ENCODE data around the gene ZNF575.
"Not testable (repeated sequence)": the region's sequence is repeated elsewhere in the genome, so short reads cannot be mapped to it uniquely, and the experiment has no call there.

ZNF575 gene

GRCh38 chr19:43511324-43511723, 21.7 kb upstream of the ZNF575 start:
- no peak for DNase-seq

- not testable (repeated sequence) for DNase-seq
These were observed 20.6 kb upstream of the ZNF575 start for GRCh38 chr19:43512399-43512798.

DNA sequence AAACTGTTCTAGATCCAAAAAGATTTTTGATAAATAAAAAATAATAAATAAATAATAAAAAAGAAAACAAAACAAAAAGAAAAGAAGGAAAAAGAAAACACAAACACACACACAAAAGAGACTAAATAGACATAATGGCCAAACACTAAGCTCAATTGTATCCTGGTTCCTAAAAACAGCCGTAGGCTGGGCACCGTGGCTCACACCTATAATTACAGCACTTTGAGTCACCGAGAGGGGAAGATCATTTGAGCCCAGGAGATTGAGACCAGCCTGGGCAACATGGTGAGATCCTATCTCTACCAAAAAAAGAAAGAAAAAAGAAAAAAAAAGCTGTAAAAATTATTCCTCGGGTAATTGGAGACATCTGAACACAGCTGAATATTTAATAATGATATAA, 14.9 kb upstream of the ZNF575 start:
- DNase-seq = no peak

DNA sequence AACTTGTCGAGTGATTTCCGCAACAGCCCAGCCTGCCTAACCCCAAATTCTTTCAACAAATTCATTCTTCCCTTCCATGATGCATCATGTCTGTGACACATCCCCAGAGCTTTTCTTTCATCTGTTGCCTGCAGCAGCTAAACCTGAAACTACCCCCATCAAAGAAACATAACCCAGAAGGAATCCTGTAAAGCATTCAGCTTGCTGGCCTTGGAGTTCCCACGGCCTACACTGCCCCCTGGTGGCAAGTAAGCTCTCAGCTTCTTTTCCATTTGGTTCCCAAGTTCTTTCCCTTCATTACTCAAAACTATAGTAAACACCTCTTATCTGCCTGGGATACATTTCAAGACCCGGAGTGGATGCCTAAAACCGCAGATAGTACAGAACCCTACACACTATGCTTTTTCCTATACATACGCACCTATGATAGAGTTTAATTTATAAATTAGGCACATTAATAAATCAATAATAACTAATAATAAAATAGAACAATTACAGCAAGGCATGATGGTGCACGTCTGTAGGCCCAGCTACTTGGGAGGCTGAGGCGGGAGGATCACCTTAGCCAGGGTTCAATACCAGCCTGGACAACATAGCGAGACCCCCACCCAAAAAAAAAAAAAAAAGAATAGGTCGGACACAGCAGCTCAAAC, 13.4 kb upstream of the ZNF575 start:
- peak; percentile 85 for DNase-seq

DNA sequence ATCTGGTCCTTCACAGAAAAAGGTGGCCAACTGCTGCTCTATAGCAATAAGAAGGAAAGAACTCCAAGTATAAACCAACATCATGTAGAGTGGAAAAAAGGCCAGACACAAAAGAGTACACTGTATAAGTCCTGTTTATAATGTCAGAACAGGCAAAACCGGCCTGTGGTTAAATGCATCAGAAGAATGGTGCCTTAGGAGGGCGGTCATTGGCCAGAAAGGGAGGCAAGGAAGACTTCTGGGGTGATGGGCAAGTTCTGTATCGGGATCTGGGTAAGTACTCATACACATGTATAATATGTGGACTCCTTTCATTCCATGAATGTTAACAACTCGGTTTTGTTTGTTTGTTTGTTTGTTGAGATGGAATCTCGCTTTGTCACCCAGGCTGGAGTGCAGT, 10.1 kb upstream of the ZNF575 start:
- no peak for DNase-seq

DNA sequence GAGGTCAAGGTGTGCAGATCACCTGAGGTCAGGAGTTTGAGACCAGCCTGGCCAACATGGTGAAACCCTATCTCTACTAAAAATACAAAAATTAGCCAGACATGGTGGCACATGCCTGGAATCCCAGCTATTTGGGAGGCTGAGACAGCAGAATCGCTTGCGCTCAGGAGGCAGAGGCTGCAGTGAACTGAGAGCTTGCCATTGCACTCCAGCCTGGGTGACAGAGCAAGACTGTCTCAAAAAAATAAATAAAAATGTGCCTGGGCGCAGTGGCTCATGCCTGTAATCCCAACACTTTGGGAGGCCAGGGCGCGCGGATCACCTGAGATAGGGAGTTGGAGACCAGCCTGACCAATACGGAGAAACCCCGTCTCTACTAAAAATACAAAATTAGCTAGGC, 9.3 kb upstream of the ZNF575 start:
- not testable (repeated sequence) for DNase-seq

DNA sequence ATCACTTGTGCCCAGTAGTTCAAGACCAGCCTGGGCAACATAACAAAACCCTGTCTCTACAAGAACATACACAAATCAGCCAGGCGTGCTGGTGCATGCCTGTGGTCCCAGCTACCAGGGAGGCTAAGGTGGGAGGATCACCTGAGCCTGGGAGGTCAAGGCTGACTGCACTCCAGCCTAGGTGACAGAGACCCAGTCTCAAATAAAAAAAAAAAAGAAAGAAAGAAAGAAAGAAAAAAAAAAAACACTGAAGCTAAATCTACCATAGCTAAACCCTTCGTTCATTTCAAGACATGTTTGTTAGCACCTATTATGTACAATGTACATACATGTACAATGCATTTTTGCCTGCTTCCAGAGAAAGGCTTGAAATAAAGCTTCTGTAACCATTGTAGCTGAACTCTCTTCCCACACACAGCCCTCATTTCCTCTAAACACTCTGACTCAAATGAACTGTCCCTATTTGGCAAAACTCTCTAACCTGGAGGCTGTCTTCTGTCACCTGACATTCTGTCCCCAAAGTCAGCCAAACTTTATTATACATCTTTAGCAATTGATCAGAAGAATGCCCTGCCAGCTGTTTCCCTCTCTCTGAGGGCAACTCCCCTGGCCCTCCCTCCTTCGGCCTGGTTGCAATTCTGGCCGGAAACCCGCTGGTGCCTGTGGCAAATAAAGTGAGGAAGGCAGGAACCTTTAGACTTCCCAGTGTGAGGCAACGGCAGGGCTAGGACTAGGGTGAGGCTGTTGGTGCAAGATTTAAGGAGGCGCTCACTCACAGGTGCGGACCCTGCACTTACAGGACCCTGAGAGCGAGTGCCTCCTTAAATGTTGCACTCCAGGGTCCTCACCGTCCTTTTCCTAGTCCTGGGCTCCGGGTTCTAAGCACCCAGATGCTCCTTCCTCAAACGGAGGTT, 7.8 kb upstream of the ZNF575 start:
- no peak for DNase-seq

DNA sequence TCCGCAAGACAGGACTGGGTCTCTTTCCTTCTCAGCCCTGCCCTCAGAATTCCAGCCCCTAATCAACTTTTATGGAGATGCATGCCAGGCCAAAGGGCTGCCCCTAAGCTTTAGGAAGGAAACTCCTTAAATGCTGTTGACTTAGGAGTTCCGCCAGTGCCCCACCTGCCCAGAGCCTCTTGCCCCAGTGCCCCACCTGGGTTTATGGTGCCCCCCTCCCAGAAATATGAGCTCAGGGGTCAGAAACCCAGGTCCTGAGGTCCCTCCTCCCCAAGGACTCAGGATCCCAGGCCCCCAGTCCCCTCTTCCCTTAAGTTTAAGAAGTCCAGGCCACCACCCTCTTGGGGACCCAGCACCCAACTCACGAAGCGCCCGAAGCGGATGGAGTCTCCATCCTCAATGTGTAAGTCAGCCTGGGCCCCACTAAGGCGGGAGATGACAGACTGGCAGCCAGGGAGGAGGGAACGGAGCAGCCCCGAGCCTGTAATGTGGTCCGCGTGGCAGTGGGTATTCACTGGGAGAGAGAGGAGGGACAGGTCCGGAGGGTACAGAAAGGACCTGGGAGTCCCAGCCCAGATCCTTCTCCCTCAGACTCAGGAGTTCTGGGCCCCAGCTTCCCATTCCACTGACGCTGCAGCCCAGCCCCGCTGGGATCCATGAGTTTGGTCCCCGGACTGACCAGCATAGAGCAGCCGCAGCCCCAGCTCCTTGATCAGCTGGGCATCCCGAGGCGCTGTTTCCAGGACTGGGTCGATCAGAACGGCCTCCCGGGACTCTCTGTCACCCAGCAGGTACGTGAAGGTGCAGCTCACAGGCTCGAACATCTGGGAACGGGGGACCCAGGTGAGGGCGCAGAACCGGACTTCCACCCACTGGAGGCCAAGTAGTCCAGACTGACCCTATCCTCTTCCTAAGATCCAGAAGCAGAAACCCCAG, 6.9 kb upstream of the ZNF575 start:
- no peak for DNase-seq

GRCh38 chr19:43526884-43527859, 5.8 kb upstream of the ZNF575 start, which contains the start of gene ETHE1:
ETHE1 (minus strand) TSS chr19:43527201; CDS start chr19:43527177, 24 bp downstream.
- peak; percentile 88 for DNase-seq

- DNase-seq = no peak
These were observed 4.9 kb upstream of the ZNF575 start for GRCh38 chr19:43527860-43528622.

GRCh38 chr19:43532571-43532961, 422 bp upstream of the ZNF575 start:
- peak; percentile 81 for DNase-seq

GRCh38 chr19:43533546-43534304, 737 bp downstream of the ZNF575 start:
- DNase-seq = peak; percentile 99

- DNase-seq = no peak
These were observed 1.4 kb downstream of the ZNF575 start for GRCh38 chr19:43534305-43534815.

DNA sequence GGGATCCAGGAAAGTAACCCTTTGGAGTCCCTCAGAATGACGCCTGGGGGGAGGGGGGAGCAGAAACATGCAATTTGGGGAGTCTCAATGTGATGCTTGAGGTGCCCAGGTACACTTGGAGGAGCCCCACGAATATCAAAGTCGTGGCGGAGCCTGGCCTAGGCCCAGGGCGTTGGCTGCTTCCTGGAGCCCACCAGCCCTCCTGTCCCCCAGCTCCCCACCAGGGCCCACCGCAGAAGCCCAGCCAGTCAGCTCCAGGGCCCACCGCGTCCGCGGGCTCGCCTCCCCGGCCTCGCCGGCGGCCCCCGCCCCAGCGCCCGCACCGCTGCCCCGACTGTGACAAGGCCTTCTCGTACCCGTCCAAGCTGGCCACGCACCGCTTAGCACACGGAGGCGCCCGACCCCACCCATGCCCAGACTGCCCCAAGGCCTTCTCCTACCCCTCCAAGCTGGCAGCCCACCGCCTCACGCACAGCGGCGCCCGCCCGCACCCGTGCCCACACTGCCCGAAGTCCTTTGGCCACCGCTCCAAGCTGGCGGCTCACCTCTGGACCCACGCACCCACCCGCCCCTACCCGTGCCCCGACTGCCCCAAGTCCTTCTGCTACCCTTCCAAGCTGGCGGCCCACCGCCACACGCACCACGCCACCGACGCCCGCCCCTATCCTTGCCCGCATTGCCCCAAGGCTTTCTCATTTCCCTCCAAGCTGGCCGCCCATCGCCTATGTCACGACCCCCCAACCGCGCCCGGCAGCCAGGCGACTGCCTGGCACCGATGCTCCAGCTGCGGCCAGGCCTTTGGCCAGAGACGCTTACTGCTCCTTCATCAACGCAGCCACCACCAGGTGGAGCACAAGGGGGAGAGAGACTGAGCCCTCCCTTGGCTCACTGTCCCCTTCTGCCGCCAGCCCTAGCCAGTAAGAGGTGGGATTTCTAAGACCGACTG, 2.1 kb downstream of the ZNF575 start:
- DNase-seq = peak; percentile 24

GRCh38 chr19:43538922-43539321, 5.9 kb downstream of the ZNF575 start:
- no peak for DNase-seq

DNA sequence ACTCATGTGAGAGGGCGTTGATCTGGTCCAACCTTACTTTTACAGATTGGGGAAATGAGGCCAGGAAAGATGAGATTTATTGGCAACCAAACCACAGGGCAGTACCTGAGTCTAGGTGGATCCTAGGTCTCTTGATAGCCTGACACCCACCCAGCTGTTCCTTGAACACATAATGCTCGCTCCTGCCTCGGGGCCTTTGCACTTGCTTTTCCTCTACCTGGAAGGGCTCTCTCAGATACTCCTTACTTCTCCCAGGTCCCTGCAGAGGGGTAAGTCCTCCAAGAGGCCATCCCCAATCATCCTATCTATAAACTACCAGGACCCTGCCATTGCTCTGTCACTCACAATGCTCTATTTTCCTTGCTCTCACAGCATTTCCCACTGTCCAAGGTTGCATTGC, 7.4 kb downstream of the ZNF575 start:
- DNase-seq = no peak

DNA sequence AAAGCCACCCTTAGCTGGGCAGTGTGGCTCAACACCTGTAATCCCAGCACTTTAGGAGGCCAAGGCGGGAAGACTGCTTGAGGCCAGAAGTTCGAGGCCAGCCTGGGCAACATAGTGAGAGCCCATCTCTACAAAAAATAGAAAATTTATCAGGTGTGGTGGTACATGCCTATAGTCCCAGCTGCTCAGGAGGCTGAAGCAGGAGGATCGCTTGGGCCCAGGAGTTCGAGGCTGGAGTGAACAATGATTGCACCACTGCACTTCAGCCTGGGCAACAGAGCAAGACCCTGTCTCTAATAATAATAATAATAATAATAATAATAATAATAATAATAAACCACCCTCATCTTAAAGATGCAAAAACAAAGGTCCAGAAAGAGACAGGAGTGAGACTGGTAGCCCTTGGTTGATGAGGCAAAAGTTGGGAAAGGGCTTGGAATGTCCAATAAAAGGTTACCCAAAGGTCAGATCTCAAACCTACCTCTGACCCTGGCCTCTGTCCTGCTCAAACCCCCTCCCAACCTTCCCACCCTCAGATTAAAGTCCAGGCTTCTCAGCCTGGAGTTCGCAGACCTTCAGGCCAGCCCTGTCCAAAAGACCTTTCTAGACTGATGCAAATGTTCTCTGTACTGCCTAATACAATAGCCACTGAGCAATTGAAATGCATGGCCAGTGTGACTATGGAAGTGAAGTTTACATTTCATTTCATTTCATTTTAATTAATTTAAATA, 9.1 kb downstream of the ZNF575 start:
- no peak for DNase-seq

DNA sequence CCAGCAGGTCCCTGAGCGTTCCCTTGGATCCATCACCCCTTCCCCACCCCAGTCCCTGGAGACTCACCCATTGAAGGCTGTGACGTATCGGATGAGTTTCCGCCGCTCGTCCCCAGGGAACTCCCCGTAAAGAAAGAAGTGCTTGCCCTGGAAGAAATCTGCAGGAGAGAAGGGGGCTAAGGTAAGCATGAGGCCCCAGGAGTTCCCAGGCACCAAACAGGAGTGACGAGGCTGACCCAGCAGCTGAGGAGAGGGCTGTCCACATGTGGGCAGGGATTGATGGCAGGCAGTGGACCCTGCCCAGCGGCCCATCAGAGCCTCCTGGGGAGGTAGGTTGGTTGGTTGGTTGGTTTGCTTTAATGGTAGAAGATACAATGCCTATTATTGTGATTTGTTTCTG, 11.1 kb downstream of the ZNF575 start:
- no peak for DNase-seq
